SK-N-MC (cell line): Measurements from ENCODE around the gene EVL.

Experiments
- EZH2 ChIP-seq: fragments of 200-600 bp; sonication (generic); IDR thresholded peaks from one replicate; pipeline ENCODE4 v1.6.1; 2017; ENCODE audit warnings: antibody characterized with exemption
- FOXP2 ChIP-seq: optimal IDR thresholded peaks from 2 replicates; pipeline ENCODE3; 2011; ENCODE audit warnings: mild to moderate bottlenecking, moderate library complexity; ENCODE audit not compliant: insufficient read depth; ENCODE audit errors: extremely low read length, control extremely low read depth
- POLR2AphosphoS5 ChIP-seq: IDR thresholded peaks from 2 replicates; pipeline ENCODE4 v1.6.1; 2012; ENCODE audit warnings: mild to moderate bottlenecking, low read depth, low read length, borderline replicate concordance

DNA sequence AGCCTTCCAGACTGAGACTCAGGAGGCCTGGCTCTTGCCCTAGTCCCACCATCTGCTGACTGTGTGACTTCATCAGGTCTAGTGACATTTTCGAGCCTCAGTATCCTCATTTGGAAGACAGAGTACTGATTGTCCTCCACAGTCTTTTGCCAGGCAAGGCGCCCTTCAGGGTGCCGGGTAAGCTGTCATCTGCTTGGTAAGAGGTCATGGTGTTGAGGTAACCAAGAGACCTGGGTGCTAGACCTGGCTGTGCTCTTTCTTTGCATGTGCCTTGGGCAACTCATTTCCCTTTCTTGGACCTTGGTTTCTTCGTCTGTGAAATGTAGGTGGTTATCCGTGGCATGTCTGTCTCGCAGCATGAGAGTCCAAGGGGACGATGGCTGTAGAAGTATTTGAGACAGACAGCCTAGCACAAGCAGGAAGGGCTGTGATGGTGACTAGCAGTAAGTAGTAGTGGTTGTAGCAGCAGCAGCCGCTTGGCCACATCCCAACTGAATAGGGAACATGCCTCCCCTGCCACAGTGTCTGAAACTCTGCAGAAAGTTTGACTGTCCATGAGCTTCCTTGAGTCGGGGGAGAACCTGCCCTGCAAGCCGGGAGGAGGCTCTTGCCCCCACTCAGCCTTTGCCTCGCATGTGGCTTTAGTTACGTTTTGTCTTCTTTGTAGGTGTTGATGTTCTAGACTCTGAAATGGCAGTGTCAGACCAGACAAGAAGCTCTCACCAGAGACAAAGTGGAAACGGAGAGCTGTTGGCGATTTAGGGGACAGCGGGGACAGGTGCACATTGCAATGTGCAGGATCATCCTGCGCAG is 40.3 kb downstream of the EVL start:
- TF ChIP-seq POLR2AphosphoS5 (no peak), EZH2 (no peak), FOXP2 (no peak)
